Activated naive CD8-positive, alpha-beta T cell treated with anti-CD3 and anti-CD28 coated beads, Interleukin-2, amount 50 U/mL, for 24 hours (primary cell): Measurements from ENCODE around the gene CAPZA1.

Experiments used
- ATAC-seq: fragments of 150-1000 bp; cut with Tn5 transposase; one replicate; pipeline ENCODE4 v1.10.0; 2021
- DNase-seq: peaks from one replicate; pipeline ENCODE4 v3.0.0; 2021
- H3K27ac Mint-ChIP-seq: one replicate; pipeline ENCODE4 v1.8.0; 2021; ENCODE audit warnings: mild to moderate bottlenecking, mixed read lengths
- H3K27me3 Mint-ChIP-seq: one replicate; pipeline ENCODE4 v1.8.0; 2021; ENCODE audit warnings: mixed read lengths
- H3K36me3 Mint-ChIP-seq: one replicate; pipeline ENCODE4 v1.8.0; 2021; ENCODE audit warnings: low read depth, mixed read lengths
- H3K4me1 Mint-ChIP-seq: one replicate; pipeline ENCODE4 v1.8.0; 2021; ENCODE audit warnings: mixed read lengths
- H3K4me3 Mint-ChIP-seq: one replicate; pipeline ENCODE4 v1.8.0; 2021; ENCODE audit warnings: mild to moderate bottlenecking, moderate library complexity, mixed read lengths
- H3K9me3 Mint-ChIP-seq: one replicate; pipeline ENCODE4 v1.8.0; 2021; ENCODE audit warnings: mixed read lengths

The CAPZA1 gene

DNA sequence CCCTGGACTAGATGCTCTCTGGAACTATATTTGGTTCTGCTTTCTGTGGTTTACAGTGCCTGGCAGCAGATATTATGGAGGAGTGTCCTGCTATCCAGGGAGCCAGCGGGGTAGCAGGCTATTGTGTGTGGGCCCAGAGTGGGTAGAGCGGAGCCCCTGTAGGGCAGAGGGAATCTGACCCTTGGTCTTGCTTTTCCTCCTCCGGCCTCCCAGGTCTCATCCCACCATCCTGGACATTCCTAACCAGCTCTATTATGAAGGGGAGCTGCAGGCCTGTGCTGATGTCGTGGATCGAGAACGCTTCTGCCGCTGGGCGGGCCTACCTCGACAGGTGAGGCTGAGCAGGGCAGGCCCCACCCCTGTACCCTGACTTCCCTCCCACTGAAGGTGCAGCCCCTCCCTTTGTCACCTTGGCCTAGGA lies 78.2 kb downstream of the CAPZA1 start:
- ATAC-seq (no peak), DNase-seq (no peak)
- Mint-ChIP-seq H3K27ac (no peak overlapping the region), H3K9me3 (no peaks in the 10 kb centered on the region), H3K27me3 (no peaks in the 10 kb centered on the region), H3K36me3 (peaks cover 13% of the 10 kb centered on the region), H3K4me3 (no peak overlapping the region), H3K4me1 (peaks cover 36% of the 10 kb centered on the region)

DNA sequence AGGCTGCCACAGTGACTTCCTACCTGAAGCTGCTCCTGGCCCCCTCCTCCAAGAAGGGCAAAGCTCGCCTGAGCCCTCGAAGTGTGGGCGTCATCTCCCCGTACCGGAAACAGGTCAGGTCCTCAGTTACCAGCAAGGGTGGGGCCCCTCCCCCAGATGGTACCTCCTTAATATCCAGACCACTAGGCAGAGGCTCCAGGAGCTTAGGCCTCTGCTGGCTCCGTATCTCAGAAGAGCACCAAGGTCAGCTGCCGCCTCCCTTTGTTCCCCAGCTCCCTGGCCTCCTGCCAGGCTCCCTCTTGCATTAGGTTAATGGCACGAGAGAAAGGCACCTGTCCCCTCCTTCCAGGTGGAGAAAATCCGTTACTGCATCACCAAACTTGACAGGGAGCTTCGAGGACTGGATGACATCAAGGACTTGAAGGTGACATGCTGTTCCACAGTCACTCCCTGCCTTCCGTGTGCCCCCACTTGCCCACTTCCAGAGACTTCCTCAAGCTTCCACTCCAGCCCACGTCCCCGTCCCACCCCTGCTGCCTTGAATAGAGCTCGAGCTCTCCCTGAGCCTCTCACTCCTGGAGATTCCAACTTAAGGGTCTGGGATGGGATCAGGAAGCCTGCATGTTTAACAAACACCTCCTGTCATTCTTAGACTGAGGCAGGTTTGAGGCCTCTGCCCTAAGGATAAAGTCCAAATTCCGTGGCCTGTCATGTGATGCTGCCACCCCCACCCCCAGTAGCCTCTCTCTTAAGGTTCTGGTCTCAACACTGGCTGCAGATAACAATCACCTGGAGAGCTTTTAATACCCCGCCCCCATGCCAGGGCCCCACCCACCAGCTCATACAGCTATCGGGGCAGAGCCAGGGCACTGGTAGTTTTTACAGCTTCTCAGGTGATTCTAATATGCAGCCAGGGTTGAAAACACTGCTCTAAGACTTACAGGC lies 79.0 kb downstream of the CAPZA1 start:
- H3K27me3 Mint-ChIP-seq, result no peaks in the 10 kb centered on the region
- peaks cover 41% of the 10 kb centered on the region for H3K4me1 Mint-ChIP-seq
- no peaks in the 10 kb centered on the region for H3K9me3 Mint-ChIP-seq
- ATAC-seq (no peak), DNase-seq (no peak)
- H3K36me3 Mint-ChIP-seq, result peaks cover 9% of the 10 kb centered on the region
- H3K4me3 Mint-ChIP-seq, result no peak overlapping the region
- H3K27ac Mint-ChIP-seq, result no peak overlapping the region

DNA sequence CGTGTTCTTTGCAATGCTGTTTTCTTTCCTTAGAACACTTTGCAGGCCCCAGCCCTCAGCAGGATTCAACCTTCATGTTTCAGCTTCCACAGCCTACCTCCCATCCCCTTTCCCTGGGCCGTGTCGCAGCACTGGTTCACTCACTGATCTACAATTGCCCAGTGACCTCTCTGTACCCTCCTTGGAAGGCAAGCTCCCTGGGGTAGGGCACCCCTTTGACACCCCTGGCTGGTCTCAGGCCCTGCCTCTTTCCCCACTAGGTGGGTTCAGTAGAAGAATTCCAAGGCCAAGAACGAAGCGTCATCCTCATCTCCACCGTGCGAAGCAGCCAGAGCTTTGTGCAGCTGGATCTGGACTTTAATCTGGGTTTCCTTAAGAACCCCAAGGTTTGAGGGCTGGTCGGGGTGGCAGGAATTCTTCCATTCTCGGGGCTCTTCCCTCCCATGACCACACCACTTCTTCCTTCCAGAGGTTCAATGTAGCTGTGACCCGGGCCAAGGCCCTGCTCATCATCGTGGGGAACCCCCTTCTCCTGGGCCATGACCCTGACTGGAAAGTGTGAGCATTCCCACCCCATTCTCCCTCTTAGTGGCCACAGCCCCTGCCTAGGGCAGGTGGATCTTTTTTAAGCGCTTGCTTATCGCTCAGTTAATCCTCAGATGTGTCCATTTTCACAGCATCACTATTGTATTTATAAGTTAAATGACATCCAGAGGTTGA lies 80.0 kb downstream of the CAPZA1 start:
- Mint-ChIP-seq H3K9me3 (no peaks in the 10 kb centered on the region), H3K27me3 (no peaks in the 10 kb centered on the region), H3K4me1 (peaks cover 50% of the 10 kb centered on the region), H3K4me3 (no peak overlapping the region), H3K27ac (peak overlapping the region; percentile 93), H3K36me3 (peaks cover 9% of the 10 kb centered on the region)
- peak; percentile 41 for ATAC-seq
- DNase-seq, result no peak

DNA sequence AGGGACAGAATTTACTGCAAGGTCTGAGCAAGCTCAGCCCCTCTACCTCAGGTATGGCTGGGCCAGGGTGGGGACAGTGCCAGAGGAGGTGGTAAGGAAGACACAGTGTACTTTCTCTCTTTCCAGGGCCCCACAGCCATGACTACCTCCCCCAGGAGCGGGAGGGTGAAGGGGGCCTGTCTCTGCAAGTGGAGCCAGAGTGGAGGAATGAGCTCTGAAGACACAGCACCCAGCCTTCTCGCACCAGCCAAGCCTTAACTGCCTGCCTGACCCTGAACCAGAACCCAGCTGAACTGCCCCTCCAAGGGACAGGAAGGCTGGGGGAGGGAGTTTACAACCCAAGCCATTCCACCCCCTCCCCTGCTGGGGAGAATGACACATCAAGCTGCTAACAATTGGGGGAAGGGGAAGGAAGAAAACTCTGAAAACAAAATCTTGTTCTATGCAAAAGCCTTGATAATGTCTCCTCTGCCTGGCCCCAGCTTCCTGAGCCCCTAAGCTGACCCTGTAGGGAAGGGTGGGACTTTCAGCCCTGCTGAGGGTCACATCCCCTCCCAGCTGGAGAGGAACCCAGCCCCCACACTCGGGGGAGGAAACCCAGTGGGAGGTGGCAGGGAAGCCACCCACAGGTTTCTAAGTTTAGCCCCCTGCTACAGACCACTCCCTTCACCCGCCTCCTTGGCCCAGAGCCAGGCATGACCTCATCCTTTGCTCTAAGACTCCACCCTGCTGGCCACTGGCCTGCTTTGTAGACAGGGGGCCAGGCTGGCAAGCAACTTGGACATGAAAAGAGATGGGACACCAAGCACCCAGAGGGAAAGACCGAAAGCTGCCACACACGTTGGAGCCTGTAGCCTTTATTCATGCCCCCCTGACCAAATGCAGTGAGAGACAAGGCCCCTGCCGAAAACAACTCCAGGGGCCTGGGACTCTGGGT lies 80.9 kb downstream of the CAPZA1 start:
- H3K9me3 Mint-ChIP-seq, result no peaks in the 10 kb centered on the region
- H3K4me1 Mint-ChIP-seq, result peaks cover 60% of the 10 kb centered on the region
- H3K4me3 Mint-ChIP-seq, result peak overlapping the region; percentile 48
- peaks cover 9% of the 10 kb centered on the region for H3K36me3 Mint-ChIP-seq
- ATAC-seq (peak; percentile 33), DNase-seq (peak; percentile 85)
- H3K27me3 Mint-ChIP-seq, result no peaks in the 10 kb centered on the region
- peak overlapping the region; percentile 93 for H3K27ac Mint-ChIP-seq

DNA sequence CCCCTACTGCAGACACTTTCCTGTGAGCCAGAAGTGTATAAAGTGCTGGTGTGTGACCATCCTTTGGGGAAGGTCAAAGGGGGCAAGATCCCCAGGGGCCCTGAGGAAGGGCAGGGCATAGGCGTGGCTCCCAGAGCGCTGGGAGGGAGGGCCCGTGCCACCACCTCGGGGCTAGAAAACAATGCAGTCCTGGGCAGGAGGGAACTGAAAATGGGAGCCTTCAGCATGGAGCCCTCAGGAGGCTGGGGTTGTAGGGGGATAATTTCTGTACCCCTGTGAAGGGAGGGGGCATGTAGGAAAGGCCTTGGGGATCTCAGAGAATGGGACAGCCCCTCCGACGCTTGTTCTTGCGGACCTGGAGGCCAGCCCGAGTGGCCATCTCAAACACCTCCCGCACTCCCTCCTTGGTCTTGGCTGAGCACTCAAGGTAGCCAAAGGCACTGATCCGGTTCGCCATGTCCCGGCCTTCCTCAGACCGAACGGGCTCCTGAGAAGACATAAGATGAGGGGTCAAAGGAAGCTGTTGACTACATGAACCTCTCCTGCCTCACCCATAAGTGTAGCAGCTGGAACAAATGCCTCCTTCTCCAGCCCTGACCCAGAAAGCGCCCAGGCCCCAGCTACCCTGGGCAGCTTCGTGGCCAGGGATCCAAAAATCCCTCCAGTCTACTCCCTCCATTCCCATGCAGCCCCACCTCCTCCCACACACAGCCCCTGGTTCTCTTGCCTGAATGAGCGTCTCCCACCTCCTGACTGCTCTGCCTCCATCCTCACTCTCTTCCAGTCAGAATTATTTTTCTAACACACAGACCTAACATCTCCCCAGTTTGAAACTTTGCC lies 81.8 kb downstream of the CAPZA1 start:
- peak overlapping the region; percentile 48 for H3K4me3 Mint-ChIP-seq
- H3K4me1 Mint-ChIP-seq, result peaks cover 67% of the 10 kb centered on the region
- no peak for DNase-seq
- peaks cover 9% of the 10 kb centered on the region for H3K36me3 Mint-ChIP-seq
- no peaks in the 10 kb centered on the region for H3K27me3 Mint-ChIP-seq
- no peak for ATAC-seq
- H3K27ac Mint-ChIP-seq, result peak overlapping the region; percentile 93
- H3K9me3 Mint-ChIP-seq, result no peaks in the 10 kb centered on the region

DNA sequence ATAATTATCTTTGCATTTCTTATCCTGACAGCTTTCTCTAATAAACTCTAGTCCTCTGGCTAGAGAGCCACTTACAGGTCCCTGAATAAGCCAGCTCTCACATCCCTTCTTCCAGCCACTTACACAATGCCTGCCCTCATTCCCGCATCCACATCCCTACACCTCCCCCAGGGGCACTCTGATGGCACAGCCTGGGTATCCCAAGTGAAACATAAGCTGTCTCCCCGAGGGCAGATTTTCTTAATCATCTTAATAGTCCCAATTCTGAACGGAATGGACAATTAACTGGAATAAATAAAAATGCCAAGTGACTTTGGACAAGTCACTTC lies 82.4 kb downstream of the CAPZA1 start:
- H3K27me3 Mint-ChIP-seq, result no peaks in the 10 kb centered on the region
- no peak for DNase-seq
- H3K27ac Mint-ChIP-seq, result peak overlapping the region; percentile 46
- H3K36me3 Mint-ChIP-seq, result peaks cover 9% of the 10 kb centered on the region
- no peaks in the 10 kb centered on the region for H3K9me3 Mint-ChIP-seq
- no peak for ATAC-seq
- peaks cover 67% of the 10 kb centered on the region for H3K4me1 Mint-ChIP-seq
- H3K4me3 Mint-ChIP-seq, result no peak overlapping the region

DNA sequence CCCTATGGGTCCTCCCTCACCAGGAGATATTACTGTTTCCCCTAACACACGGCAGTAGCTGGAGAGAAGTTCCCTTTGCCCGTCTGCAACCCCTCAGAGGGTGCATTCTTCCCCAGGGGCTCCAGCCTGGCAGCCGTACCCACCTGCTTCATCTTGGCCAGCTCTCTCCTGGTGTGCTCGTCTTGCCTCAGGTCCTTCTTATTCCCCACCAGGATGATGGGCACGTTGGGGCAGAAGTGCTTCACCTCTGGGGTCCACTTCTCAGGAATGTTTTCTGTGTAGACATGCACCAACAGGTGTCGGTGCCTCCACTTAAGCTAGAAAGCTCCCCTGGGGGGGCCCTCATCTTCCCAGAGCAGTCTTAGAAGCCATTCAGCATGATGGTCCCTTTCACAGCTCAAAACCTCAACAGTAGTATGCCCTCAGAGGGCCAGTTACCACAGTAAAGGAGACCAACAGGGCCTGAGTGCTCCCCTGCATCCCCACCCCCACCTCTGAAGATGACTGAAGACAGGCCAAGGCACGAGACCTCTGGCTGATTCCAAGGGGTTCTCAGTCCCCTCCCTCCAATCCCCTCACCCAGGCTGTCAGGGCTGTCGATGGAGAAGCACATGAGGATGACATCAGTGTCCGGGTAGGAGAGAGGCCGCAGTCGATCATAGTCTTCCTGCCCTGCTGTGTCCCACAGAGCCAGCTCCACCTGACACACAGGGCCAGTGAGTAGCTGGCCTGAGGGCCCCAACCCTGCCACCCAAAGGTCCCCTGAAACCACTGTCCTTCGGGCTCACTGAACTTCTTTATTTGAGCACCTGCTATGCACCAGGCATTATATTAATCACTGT lies 83.0 kb downstream of the CAPZA1 start:
- H3K27ac Mint-ChIP-seq, result peak overlapping the region; percentile 46

DNA sequence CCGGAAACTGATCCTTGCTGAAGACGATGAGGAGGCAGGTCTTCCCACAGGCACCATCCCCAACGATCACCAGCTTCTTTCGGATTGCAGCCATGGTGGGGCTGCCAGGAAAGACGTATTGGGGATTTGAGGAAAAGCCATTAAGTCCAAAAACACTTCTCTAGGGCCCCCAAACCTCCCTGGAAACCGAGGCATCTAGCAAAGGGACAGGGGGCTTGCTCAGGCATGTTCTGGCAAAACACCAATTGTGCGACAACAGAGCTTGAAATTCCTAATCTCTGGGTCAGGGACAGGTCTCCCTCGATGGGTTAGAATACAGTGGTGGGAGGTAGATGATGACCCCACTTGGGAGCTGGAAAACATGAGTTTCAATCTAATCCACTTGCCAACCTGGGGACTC lies 84.1 kb downstream of the CAPZA1 start:
- no peak overlapping the region for H3K4me3 Mint-ChIP-seq
- peaks cover 2% of the 10 kb centered on the region for H3K27me3 Mint-ChIP-seq

More for the DNA sequence above, 83.0 kb downstream of the CAPZA1 start:
- H3K36me3 Mint-ChIP-seq, result peaks cover 9% of the 10 kb centered on the region
- peaks cover 67% of the 10 kb centered on the region for H3K4me1 Mint-ChIP-seq
- ATAC-seq (no peak), DNase-seq (no peak)
- no peaks in the 10 kb centered on the region for H3K27me3 Mint-ChIP-seq
- no peaks in the 10 kb centered on the region for H3K9me3 Mint-ChIP-seq
- no peak overlapping the region for H3K4me3 Mint-ChIP-seq

DNA sequence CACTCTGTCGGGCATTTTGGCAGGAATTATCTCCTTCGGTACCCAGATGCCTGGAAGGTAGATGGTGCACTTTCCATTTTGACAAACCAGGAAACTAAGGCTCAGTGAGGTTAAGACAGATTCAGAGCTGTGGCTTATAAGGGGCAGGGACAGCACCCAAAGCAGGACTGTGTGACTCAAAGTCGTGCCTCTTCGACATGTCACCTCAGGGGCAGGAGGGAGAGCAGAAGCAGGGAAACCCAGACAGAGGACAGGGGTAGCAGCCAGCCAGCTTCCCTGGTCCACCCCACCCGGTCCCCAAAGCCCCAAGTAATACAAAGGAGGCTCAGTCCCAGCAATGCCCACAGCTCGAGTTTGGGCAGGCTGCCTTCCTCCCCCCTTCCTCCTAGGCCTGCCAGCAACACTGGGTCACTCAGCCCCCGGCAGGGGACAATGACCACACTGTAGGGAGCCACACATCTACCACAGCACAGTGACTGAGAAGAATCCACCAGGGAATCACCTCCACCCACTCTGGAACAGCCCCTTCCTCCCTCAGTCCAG lies 84.8 kb downstream of the CAPZA1 start:
- ATAC-seq (peak; percentile 63), DNase-seq (peak; percentile 56)
- Mint-ChIP-seq H3K4me3 (peak overlapping the region; percentile 74), H3K4me1 (peaks cover 65% of the 10 kb centered on the region), H3K36me3 (peaks cover 9% of the 10 kb centered on the region), H3K9me3 (no peaks in the 10 kb centered on the region), H3K27me3 (peaks cover 2% of the 10 kb centered on the region), H3K27ac (peak overlapping the region; percentile 78)

More for the DNA sequence above, 84.1 kb downstream of the CAPZA1 start:
- ATAC-seq (no peak), DNase-seq (no peak)
- H3K36me3 Mint-ChIP-seq, result peaks cover 9% of the 10 kb centered on the region
- H3K27ac Mint-ChIP-seq, result no peak overlapping the region
- H3K4me1 Mint-ChIP-seq, result peaks cover 67% of the 10 kb centered on the region
- H3K9me3 Mint-ChIP-seq, result no peaks in the 10 kb centered on the region

DNA sequence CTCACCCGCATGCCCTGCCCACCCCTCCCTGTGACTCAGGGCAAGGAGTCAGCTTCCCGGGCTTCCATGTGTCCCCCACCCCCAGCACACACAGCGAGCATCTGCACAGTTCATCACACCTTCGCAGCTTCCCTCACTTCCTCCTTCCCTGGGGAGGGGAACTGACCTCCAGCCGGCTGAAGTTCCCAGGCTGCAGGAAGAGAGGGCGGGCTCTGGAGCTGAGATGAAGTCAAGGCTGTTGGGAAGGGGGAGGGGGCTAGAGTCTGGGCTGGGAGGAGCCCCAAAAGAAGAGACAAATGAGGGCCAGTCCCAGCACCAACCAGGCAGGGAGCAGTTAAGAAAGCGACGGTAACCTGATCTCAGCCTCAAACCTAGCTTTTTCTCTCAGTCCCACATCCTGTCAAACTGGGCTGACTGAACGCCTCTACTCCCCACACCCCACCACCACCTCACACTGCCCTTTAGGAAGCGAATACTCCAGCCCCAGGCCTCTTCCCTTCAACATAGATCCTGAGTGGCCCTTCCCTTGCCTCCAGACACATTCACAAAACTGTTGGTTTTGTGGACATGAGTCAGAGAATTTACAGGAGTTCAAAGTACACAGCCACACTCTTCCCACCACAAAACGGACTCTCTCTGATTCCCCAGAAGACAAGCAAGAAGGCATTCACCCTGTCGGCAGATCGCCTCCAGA lies 85.4 kb downstream of the CAPZA1 start:
- Mint-ChIP-seq H3K4me1 (peaks cover 64% of the 10 kb centered on the region), H3K36me3 (peaks cover 9% of the 10 kb centered on the region), H3K27ac (peak overlapping the region; percentile 78), H3K27me3 (peaks cover 2% of the 10 kb centered on the region), H3K9me3 (no peaks in the 10 kb centered on the region), H3K4me3 (peak overlapping the region; percentile 74)
- ATAC-seq, result peak; percentile 62
- peak; percentile 62 for DNase-seq

DNA sequence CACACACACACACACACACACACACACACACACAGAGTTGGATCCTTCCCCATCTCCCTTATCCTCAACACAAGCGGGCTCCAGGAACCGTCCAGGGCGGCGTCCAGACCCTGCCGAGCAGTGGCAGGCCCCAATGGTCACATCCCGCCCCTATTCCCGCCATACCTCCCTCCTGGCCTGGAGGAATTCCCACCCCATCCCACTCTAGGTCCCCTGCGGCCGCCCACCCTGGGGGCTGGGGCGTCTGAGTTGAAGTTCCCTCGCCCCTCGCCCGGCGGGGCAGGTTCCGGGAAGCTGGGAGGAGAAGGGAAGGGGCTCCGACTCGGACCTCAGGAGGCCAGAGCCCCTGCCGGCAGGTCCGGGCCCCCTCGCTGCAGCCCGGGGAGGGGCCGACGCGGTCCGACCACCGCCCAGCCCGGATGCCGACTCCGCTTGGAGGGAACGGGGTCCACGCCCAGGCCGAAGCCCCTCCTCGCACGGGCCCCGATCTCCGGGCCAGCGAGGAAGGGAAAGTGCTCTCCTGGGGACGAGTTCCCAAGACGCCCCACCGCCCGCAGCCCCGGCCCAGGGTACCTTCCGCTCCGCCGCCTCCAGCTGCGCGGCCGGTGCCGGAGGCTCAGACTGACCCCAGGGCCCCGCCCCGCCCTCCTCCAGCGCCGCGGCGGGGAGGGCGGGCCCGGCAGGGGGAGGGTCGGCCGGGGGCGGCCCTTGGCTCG lies 87.0 kb downstream of the CAPZA1 start, which contains the start of gene RHOC:
RHOC (minus strand) TSS at position 623 of the 716 bp plus-strand sequence. CDS start 3,328 bp downstream, outside the sequence.
- Mint-ChIP-seq H3K27me3 (peaks cover 2% of the 10 kb centered on the region), H3K4me3 (peak within 1 kb of the TSS; percentile 74), H3K27ac (no peak within 1 kb of the TSS), H3K9me3 (no peaks in the 10 kb centered on the region), H3K36me3 (peaks cover 5% of the 10 kb centered on the region), H3K4me1 (peaks cover 48% of the 10 kb centered on the region)
- ATAC-seq, result peak; percentile 29
- DNase-seq, result no peak
